Spleen (tissue), 7 donors: ENCODE data around the gene AEBP1.
A peak's percentile ranks its signal among the peaks of the same experiment; 100 is the strongest.

Experiments
- POLR2AphosphoS5 ChIP-seq, 3 donors: sonication (generic); formaldehyde crosslinking; IDR thresholded peaks; one replicate each; pipeline ENCODE4 v1.5.1; 2017; ENCODE audit warnings: antibody characterized with exemption in 3 of 3
- TF ChIP-seq, protein P1 (sequence below), 11 experiments: fragments of 200-600 bp in 7 of 11; fragments of 450-650 bp in 4 of 11; sonication (generic) in 4 of 11; IDR thresholded peaks in 8 of 11; conservative IDR thresholded peaks in 3 of 11; 1 replicate in 7 of 11; 2 replicates in 4 of 11; pipeline versions ENCODE4 v1.4.0 to v1.8.0; 2016 to 2021; ENCODE audit warnings: antibody characterized with exemption in 11 of 11, inconsistent platforms in 4 of 11, mild to moderate bottlenecking in 1 of 11
- donor health status: DM: no; HTN: no; CAD: no; lungs with moderate emphysema.
- donor health status: DM: no; HTN: no; CAD: no.
- donor health status: DM: no; HTN: no; CAD: no.

DNA sequence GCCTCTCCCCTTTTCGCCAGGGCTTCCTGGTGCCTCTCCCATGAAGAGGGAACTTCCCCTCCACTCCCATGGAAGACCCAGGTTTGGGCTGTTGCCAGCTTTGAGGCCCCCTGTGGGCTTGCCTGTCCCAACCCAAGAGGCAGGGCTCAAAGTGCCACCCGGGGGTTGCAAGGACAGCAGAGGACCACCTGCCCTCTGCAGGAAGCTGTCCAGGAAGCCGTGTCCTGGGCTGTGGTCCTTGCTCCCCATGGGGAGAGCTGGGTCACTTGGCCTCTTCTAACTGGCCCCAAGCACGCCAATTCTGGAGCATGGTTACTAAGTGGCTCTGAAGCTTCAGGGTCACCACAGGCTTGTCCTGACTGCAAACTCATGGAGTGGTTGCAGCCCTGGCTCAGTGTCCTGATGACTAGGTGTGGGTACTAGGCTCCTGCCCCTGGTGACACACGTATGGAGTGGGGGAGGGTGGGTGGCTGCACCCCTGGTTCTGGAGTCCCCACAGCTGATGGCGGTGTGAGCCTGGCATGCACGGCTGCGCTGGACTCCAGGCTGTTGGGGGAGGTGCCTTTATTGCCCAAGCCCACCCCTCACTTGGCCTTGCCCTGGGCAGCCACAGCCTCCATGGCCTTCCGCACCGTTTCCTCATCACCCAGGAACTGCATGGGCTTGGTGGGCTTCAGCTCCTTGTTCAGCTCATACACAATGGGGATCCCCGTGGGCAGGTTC, 41.8 kb upstream of the AEBP1 start:
- TF ChIP-seq, protein P1, sequence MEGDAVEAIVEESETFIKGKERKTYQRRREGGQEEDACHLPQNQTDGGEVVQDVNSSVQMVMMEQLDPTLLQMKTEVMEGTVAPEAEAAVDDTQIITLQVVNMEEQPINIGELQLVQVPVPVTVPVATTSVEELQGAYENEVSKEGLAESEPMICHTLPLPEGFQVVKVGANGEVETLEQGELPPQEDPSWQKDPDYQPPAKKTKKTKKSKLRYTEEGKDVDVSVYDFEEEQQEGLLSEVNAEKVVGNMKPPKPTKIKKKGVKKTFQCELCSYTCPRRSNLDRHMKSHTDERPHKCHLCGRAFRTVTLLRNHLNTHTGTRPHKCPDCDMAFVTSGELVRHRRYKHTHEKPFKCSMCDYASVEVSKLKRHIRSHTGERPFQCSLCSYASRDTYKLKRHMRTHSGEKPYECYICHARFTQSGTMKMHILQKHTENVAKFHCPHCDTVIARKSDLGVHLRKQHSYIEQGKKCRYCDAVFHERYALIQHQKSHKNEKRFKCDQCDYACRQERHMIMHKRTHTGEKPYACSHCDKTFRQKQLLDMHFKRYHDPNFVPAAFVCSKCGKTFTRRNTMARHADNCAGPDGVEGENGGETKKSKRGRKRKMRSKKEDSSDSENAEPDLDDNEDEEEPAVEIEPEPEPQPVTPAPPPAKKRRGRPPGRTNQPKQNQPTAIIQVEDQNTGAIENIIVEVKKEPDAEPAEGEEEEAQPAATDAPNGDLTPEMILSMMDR (IDR thresholded peaks at IDR 0.05 in 8 of 11, conservative IDR thresholded peaks at IDR 0.05 in 3 of 11) = no peak
- peak; percentile 30 to 74 (median 48) for TF ChIP-seq POLR2AphosphoS5 (IDR thresholded peaks at IDR 0.05)
